HepG2 (cell line): Measurements from ENCODE around the gene PPDPF. TPM values are rescaled to one million over a fixed set of nuclear protein-coding genes. Genes with fewer than 3 reads are reported as not detected.

Source experiments
- ATAC-seq: fragments of 200-7000 bp; cut with Tn5 transposase; 3 replicates; pipeline ENCODE4 v1.9.1; 2020; ENCODE audit warnings: mild to moderate bottlenecking, moderate library complexity
- BruUV-seq: library from RNA; stranded (reverse); fragments of 400-500 nt; replicated peaks from 2 replicates; lab custom pipeline; 2021; lab: Mats Ljungman, UMichigan
- CTCF ChIA-PET: fragments of 300-600 bp; formaldehyde crosslinking; extraction: SDS; loops from one replicate; lab custom pipeline; 2021; ENCODE audit warnings: low total read pairs, inconsistent platforms, low intra/inter-chr PET ratio; lab: Yijun Ruan, JAX
- POLR2A ChIA-PET: fragments of 350-600 bp; sonication (Branson Sonifier 250); formaldehyde crosslinking; loops from one replicate; lab custom pipeline; 2020; ENCODE audit warnings: antibody characterized with exemption, inconsistent platforms; lab: Yijun Ruan, JAX
- DNase-seq: peaks from one replicate; pipeline ENCODE4 v3.0.0-alpha.2; 2015; ENCODE audit warnings: low spot score
- FAIRE-seq: peaks from 3 replicates; lab custom pipeline; 2011; peaks lifted over from hg19 to GRCh38; lab: Jason Lieb, UNC
- H2AFZ ChIP-seq: one replicate; pipeline ENCODE4 v1.6.1; 2011; ENCODE audit warnings: low read length, inconsistent platforms
- H3K27ac ChIP-seq: fragments of 300-600 bp; 3 replicates; pipeline ENCODE4 v1.8.0; 2011; ENCODE audit warnings: mixed run types, mild to moderate bottlenecking, mixed read lengths, low read length, inconsistent platforms; ENCODE audit not compliant: insufficient read depth; ENCODE audit errors: extremely low read length
- H3K27me3 ChIP-seq, 2 experiments: fragments of 200-600 bp in 1 of 2; 2 replicates in 1 of 2; 3 replicates in 1 of 2; pipeline versions ENCODE4 v1.6.0 to v1.8.0; 2011; ENCODE audit warnings: low read length in 2 of 2, mild to moderate bottlenecking in 2 of 2, moderate library complexity in 2 of 2, inconsistent platforms in 1 of 2; ENCODE audit not compliant: insufficient read depth in 2 of 2, control insufficient read depth in 1 of 2
- H3K36me3 ChIP-seq, 2 experiments: fragments of 200-600 bp in 1 of 2; replicated peaks in 1 of 2; 2 replicates in 1 of 2; 3 replicates in 1 of 2; pipeline versions ENCODE4 v1.5.1 to v1.8.0; 2011; ENCODE audit warnings: low read length in 2 of 2, inconsistent platforms in 1 of 2; ENCODE audit not compliant: insufficient read depth in 2 of 2, control insufficient read depth in 1 of 2
- H3K4me1 ChIP-seq: 2 replicates; pipeline ENCODE4 v1.5.1; 2012; ENCODE audit warnings: low read length, inconsistent platforms; ENCODE audit not compliant: insufficient read depth
- H3K4me2 ChIP-seq: 2 replicates; pipeline ENCODE4 v1.6.0; 2011; ENCODE audit warnings: low read depth, low read length, inconsistent platforms
- H3K4me3 ChIP-seq, 3 experiments: fragments of 200-600 bp in 1 of 3; sonication (generic), shearing (Covaris generic) in 1 of 3; replicated peaks in 1 of 3; 2 replicates each; pipeline ENCODE4 v1.5.1; 2011 to 2016; ENCODE audit warnings: low read length in 3 of 3, inconsistent platforms in 2 of 3, low read depth in 2 of 3, mild to moderate bottlenecking in 2 of 3, control low read depth in 1 of 3, mixed read lengths in 1 of 3; ENCODE audit not compliant: insufficient read depth in 1 of 3
- H3K79me2 ChIP-seq: one replicate; pipeline ENCODE4 v1.6.1; 2011; ENCODE audit warnings: low read length, inconsistent platforms; ENCODE audit not compliant: insufficient read depth
- H3K9ac ChIP-seq: 2 replicates; pipeline ENCODE4 v1.6.0; 2011; ENCODE audit warnings: mild to moderate bottlenecking, low read depth, low read length, inconsistent platforms; ENCODE audit not compliant: insufficient read depth
- H3K9me3 ChIP-seq: 2 replicates; pipeline ENCODE4 v1.5.1; 2012; ENCODE audit warnings: mild to moderate bottlenecking, low read length
- H4K20me1 ChIP-seq: 2 replicates; pipeline ENCODE4 v1.6.0; 2011; ENCODE audit warnings: inconsistent platforms, mild to moderate bottlenecking, low read length, moderate library complexity; ENCODE audit not compliant: insufficient read depth
- HNRNPK ChIP-seq: fragments of 200-400 bp; formaldehyde crosslinking; IDR thresholded peaks from 2 replicates; pipeline ENCODE4 v1.6.1; 2018; ENCODE audit warnings: low read length, low read depth, moderate library complexity, mild to moderate bottlenecking; ENCODE audit not compliant: poor library complexity, severe bottlenecking
- HOXA7 ChIP-seq: sonication (generic); formaldehyde crosslinking; IDR thresholded peaks from 2 replicates; pipeline ENCODE4 v1.8.1; 2022; ENCODE audit warnings: mild to moderate bottlenecking, missing genetic modification reagents, moderate library complexity
- NFE2L1 ChIP-seq: sonication (generic); formaldehyde crosslinking; IDR thresholded peaks from 2 replicates; pipeline ENCODE4 v1.4.0; 2020; ENCODE audit warnings: missing genetic modification reagents, mild to moderate bottlenecking, borderline replicate concordance
- PCBP1 ChIP-seq: fragments of 200-400 bp; formaldehyde crosslinking; IDR thresholded peaks from 2 replicates; pipeline ENCODE4 v1.6.1; 2017; ENCODE audit warnings: mild to moderate bottlenecking, low read depth, low read length, borderline replicate concordance
- SRSF9 ChIP-seq: fragments of 200-400 bp; formaldehyde crosslinking; IDR thresholded peaks from 2 replicates; pipeline ENCODE4 v1.6.1; 2018; ENCODE audit warnings: borderline replicate concordance, mild to moderate bottlenecking, low read depth, low read length; ENCODE audit not compliant: insufficient read depth, poor library complexity, severe bottlenecking
- ZBTB33 ChIP-seq: sonication (generic); formaldehyde crosslinking; IDR thresholded peaks from 2 replicates; pipeline ENCODE4 v1.4.0; 2020; ENCODE audit warnings: missing genetic modification reagents
- ZBTB8A ChIP-seq: sonication (generic); formaldehyde crosslinking; IDR thresholded peaks from 2 replicates; pipeline ENCODE4 v1.4.0; 2020; ENCODE audit warnings: mild to moderate bottlenecking, low read depth, missing genetic modification reagents, borderline replicate concordance
- ZNF619 ChIP-seq: sonication (generic); formaldehyde crosslinking; IDR thresholded peaks from 2 replicates; pipeline ENCODE4 v1.4.0; 2020; ENCODE audit warnings: mild to moderate bottlenecking, missing genetic modification reagents
- WGBS: methylation state at CpG from one replicate; pipeline ENCODE4 v1.1.6; 2017; ENCODE audit warnings: low lambda C conversion rate; 5-methylcytosine and 5-hydroxymethylcytosine counted together
- in situ Hi-C: cut with HindIII; loops from 2 replicates; pipeline ENCODE4 v1.10.0; 2017; ENCODE audit warnings: low pct_unique_long_range_greater_than_20kb; ENCODE audit not compliant: extremely low pct_ligation_motif_present
- intact Hi-C: fragments of 100-400 bp; cut with micrococcal nuclease; formaldehyde crosslinking; loops from one replicate; pipeline ENCODE4 v1.10.0; 2022; ENCODE audit not compliant: unreplicated experiment
- polyA plus RNA-seq, 8 experiments: library from polyadenylated mRNA; depleted of rRNA in 3 of 8; stranded (reverse) in 7 of 8; unstranded in 1 of 8; fragments of >200 nt; fragmentation: Illumina TruSeq in 4 of 8; extraction: Trizol in 4 of 8; gene quantifications; 2 replicates each; pipeline versions ENCODE4 v1.2.1 to v1.2.3, GENCODE V29; 2011 to 2016; ENCODE audit warnings: low read depth in 4 of 8, missing spikeins in 1 of 8, mixed read lengths in 1 of 8; ENCODE audit not compliant: insufficient read depth in 1 of 8
- total RNA-seq, 5 experiments: library from RNA; depleted of rRNA; stranded (reverse); fragments of >200 nt; fragmentation: Illumina TruSeq; extraction: Trizol; gene quantifications; 2 replicates each; pipeline ENCODE4 v1.2.3, GENCODE V29; 2016; ENCODE audit warnings: low read depth in 1 of 5

PPDPF gene
- total and polyA plus RNA-seq, 2 of the 13 experiments (the other 11 are each of a cell fraction or from before 2014, with no cell fraction given) = 1.8 to 7.0 TPM

- ATAC-seq (peak; percentile 20), FAIRE-seq (no peak), DNase-seq (no peak)
- CTCF ChIA-PET = no interaction called here
- peaks cover 2% of the 10 kb centered on the region; the same call in 1 of the 2 replicates for H4K20me1 ChIP-seq
- H3K79me2 ChIP-seq = no peaks in the 10 kb centered on the region
- TF ChIP-seq HNRNPK = peak; percentile 87
- TF ChIP-seq ZBTB33 (CRISPR knock-in tag) = peak; percentile 19; the same call in 1 of the 2 replicates
- TF ChIP-seq SRSF9 = no peak
- TF ChIP-seq ZNF619 (CRISPR knock-in tag) = 0 out of 2 replicates have a peak, but pooled peaks have one; percentile 1
- no peak for TF ChIP-seq HOXA7 (CRISPR knock-in tag)
- TF ChIP-seq NFE2L1 = 0 out of 2 replicates have a peak, but pooled peaks have one; percentile 2
- TF ChIP-seq PCBP1 = peak; percentile 55; the same call in 1 of the 2 replicates
- TF ChIP-seq ZBTB8A (CRISPR knock-in tag) = no peak
- POLR2A ChIA-PET = interaction anchor here (1.1 to 2.1 kb wide), 5 partner anchors 14 to 105 kb away, joined by 3 to 11 read pairs (median 8); partner anchors contain the start of genes GMEB2, HELZ2 and PTK6
- peaks cover 11% of the 10 kb centered on the region for H3K4me1 ChIP-seq
- WGBS = 35% methylated on average over 22 of the region's 23 CpGs
- intact Hi-C loops = no loop called here
- BruUV-seq = no TSS peak
- in situ Hi-C loops = no loop called here
- H3K27ac ChIP-seq = no peak overlapping the region
- peaks cover 24 to 46% of the 10 kb centered on the region in 2 experiments for H3K27me3 ChIP-seq
- H3K9me3 ChIP-seq = no peaks in the 10 kb centered on the region
- H2AFZ ChIP-seq = no peak overlapping the region
- H3K36me3 ChIP-seq = no peaks in the 10 kb centered on the region
- 0 out of 2 replicates have a peak overlapping the region, but pooled peaks have one; percentile 40 for H3K9ac ChIP-seq
- H3K4me3 ChIP-seq = peak overlapping the region; percentile 35 to 66 (median 66); a peak in 4 of 6 replicates
- peak overlapping the region; percentile 38 for H3K4me2 ChIP-seq
Measured at GRCh38 chr20:63521602-63522001, 1.0 kb downstream of the PPDPF start.
